ENCODE data around the gene BRD3. TPM values are rescaled to one million over a fixed set of nuclear protein-coding genes. Genes with fewer than 3 reads are reported as not detected.
"Not testable (repeated sequence)": the region's sequence is repeated elsewhere in the genome, so short reads cannot be mapped to it uniquely, and the experiment has no call there.

BRD3 gene
- total RNA-seq, 1 experiment from 2014 or later, result 108 TPM

DNA sequence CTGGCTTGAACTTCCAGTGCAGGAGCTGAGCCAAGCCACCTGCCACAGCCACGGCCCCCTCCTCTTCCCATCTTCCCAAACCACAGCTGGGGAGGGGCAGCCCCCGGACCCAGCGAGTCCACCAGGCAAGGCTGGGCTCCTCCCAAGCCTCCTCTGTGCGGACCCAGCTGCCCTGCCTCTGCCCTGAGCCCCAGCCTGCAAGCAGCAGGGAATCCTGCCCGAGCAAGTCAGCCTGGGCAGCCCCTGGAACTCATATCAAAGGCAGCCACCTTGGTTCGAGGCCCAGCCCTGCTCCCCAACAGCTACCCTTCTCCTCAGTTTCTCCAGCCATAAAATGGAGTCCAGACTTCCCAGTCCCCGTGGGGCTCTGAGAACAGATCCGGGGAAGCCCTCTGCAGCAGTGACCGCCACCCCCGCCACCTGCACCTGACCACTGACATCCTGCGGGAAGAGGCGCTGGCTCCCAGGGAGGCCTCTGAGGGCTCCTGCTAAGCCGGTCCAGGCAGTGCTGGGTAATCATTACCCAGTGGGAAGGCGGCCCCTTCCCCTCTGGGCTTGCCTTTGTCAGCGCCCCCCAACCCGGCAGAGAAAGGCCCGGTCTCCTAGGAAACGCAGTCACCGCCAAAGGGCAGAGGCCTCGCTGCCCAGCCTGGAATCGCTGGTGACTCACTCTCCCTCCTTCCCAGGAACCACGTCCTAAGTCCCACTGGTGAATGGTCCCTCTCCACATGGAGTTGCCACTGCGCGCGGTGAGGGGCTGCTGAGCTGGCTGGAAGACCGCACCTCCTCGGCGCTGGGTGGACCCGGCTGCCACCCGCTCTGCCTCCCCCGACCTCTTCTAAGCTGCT, 77.2 kb downstream of the BRD3 start:
- TF ChIP-seq ATF6 (CRISPR knock-in tag; IDR thresholded peaks at IDR 0.05) (no peak), ZNF263 (CRISPR knock-in tag; IDR thresholded peaks at IDR 0.05; ENCODE audit: low read depth) (no peak), ZBTB21 (CRISPR knock-in tag; IDR thresholded peaks at IDR 0.05; ENCODE audit: borderline replicate concordance) (peak; percentile 25; the same call in 1 of the 2 replicates), ZNF423 (CRISPR knock-in tag; IDR thresholded peaks at IDR 0.05) (peak; percentile 84)
- TF ChIP-seq, protein P1, sequence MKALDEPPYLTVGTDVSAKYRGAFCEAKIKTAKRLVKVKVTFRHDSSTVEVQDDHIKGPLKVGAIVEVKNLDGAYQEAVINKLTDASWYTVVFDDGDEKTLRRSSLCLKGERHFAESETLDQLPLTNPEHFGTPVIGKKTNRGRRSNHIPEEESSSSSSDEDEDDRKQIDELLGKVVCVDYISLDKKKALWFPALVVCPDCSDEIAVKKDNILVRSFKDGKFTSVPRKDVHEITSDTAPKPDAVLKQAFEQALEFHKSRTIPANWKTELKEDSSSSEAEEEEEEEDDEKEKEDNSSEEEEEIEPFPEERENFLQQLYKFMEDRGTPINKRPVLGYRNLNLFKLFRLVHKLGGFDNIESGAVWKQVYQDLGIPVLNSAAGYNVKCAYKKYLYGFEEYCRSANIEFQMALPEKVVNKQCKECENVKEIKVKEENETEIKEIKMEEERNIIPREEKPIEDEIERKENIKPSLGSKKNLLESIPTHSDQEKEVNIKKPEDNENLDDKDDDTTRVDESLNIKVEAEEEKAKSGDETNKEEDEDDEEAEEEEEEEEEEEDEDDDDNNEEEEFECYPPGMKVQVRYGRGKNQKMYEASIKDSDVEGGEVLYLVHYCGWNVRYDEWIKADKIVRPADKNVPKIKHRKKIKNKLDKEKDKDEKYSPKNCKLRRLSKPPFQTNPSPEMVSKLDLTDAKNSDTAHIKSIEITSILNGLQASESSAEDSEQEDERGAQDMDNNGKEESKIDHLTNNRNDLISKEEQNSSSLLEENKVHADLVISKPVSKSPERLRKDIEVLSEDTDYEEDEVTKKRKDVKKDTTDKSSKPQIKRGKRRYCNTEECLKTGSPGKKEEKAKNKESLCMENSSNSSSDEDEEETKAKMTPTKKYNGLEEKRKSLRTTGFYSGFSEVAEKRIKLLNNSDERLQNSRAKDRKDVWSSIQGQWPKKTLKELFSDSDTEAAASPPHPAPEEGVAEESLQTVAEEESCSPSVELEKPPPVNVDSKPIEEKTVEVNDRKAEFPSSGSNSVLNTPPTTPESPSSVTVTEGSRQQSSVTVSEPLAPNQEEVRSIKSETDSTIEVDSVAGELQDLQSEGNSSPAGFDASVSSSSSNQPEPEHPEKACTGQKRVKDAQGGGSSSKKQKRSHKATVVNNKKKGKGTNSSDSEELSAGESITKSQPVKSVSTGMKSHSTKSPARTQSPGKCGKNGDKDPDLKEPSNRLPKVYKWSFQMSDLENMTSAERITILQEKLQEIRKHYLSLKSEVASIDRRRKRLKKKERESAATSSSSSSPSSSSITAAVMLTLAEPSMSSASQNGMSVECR (CRISPR knock-in tag; IDR thresholded peaks at IDR 0.05; ENCODE audit: borderline replicate concordance), result peak; percentile 6; the same call in 1 of the 2 replicates
- H3K9me3 Mint-ChIP-seq, result no peaks in the 10 kb centered on the region
- peak overlapping the region; percentile 74 for H3K4me3 Mint-ChIP-seq
- no peaks in the 10 kb centered on the region for H3K36me3 Mint-ChIP-seq
- ChIA-PET POLR2A (interaction anchor here (0.6 kb wide), 1 partner anchor 34 kb away, joined by 3 read pairs; no protein-coding TSS in a partner anchor), CTCF (interaction anchor here (0.5 to 2.0 kb wide), 6 partner anchors 30 to 248 kb away, joined by 3 to 17 read pairs (median 5); no protein-coding TSS in a partner anchor)
- peaks cover 40% of the 10 kb centered on the region for H3K4me1 Mint-ChIP-seq
- H3K27ac Mint-ChIP-seq, result no peak overlapping the region
- H3K27me3 Mint-ChIP-seq (ENCODE audit: low read depth), result no peaks in the 10 kb centered on the region
- ATAC-seq, result no peak
- DNase-seq (ENCODE audit: low spot score), result peak; percentile 29

- no peak overlapping the region for H3K27ac Mint-ChIP-seq
- peaks cover 38% of the 10 kb centered on the region for H3K4me1 Mint-ChIP-seq
- TF ChIP-seq E2F1 (CRISPR knock-in tag; IDR thresholded peaks at IDR 0.05) (no peak), ZMAT4 (CRISPR knock-in tag; IDR thresholded peaks at IDR 0.05) (no peak), OVOL2 (CRISPR knock-in tag; IDR thresholded peaks at IDR 0.05; ENCODE audit: borderline replicate concordance) (no peak), USF2 (CRISPR knock-in tag; IDR thresholded peaks at IDR 0.05) (no peak)
- no peak for DNase-seq (ENCODE audit: low spot score)
- POLR2A ChIA-PET, result interaction anchor here (0.6 kb wide), 1 partner anchor 1156 kb away, joined by 3 read pairs; no protein-coding TSS in a partner anchor
- ATAC-seq, result no peak
- H3K4me3 Mint-ChIP-seq, result peak overlapping the region; percentile 74; the same call in 1 of the 2 replicates
- CTCF ChIA-PET, result interaction anchor here (0.5 to 2.0 kb wide), 2 partner anchors 206 to 208 kb away, joined by 7 to 17 read pairs; no protein-coding TSS in a partner anchor
- no peaks in the 10 kb centered on the region for H3K27me3 Mint-ChIP-seq (ENCODE audit: low read depth)
- no peaks in the 10 kb centered on the region for H3K9me3 Mint-ChIP-seq
- no peaks in the 10 kb centered on the region for H3K36me3 Mint-ChIP-seq
Measured at GRCh38 chr9:133989625-133990365, 78.0 kb downstream of the BRD3 start.

DNA sequence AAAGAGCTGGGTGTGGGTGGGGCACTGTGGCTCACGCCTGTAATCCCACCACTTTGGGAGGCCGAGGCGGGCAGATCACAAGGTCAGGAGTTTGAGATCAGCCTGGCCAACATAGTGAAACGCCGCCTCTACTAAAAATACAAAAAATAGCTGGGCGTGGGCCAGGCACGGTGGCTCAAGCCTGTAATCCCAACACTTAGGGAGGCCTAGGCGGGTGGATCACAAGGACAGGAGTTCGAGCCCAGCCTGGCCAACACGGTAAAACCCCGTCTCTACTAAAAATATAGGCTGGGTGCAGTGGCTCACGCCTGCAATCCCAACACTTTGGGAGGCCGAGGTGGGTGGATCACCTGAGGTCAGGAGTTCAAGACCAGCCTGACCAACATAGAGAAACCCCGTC, 79.1 kb downstream of the BRD3 start:
- H3K27ac Mint-ChIP-seq; H3K36me3 Mint-ChIP-seq; ATAC-seq; H3K9me3 Mint-ChIP-seq; H3K4me3 Mint-ChIP-seq; H3K27me3 Mint-ChIP-seq (ENCODE audit: low read depth); DNase-seq (ENCODE audit: low spot score); POLR2A ChIA-PET: not testable (repeated sequence)
- CTCF ChIA-PET, result interaction anchor here (0.7 kb wide), 1 partner anchor 63 kb away, joined by 3 read pairs; no protein-coding TSS in a partner anchor
- H3K4me1 Mint-ChIP-seq, result peaks cover 27% of the 10 kb centered on the region
